ENCODE measurements around the gene COL8A1.

- no peak for TF ChIP-seq CTCF (IDR thresholded peaks at IDR 0.05 in 4 of 5, conservative IDR thresholded peaks at IDR 0.05 in 1 of 5)
- no peak for TF ChIP-seq POLR2A (IDR thresholded peaks at IDR 0.05)
Observed at GRCh38 chr3:99620976-99621375, 17.4 kb upstream of the COL8A1 start.

All from gastrocnemius medialis (tissue), 4 donors.